OCI-LY7 (cell line): ENCODE measurements around the gene ULK4.

Experiments
- EZH2phosphoT487 ChIP-seq: fragments of 200-600 bp; sonication (generic); IDR thresholded peaks from 2 replicates; pipeline ENCODE4 v1.6.1; 2018; ENCODE audit warnings: low read depth, borderline replicate concordance, mild to moderate bottlenecking, mixed run types, antibody characterized with exemption, low read length, moderate library complexity, mixed read lengths
- TF ChIP-seq, protein P1 (sequence below): fragments of 200-600 bp; sonication (generic); conservative IDR thresholded peaks from 2 replicates; pipeline ENCODE4 v1.5.1; 2014; ENCODE audit warnings: mild to moderate bottlenecking, antibody characterized with exemption, low read length, moderate library complexity, mixed read lengths

DNA sequence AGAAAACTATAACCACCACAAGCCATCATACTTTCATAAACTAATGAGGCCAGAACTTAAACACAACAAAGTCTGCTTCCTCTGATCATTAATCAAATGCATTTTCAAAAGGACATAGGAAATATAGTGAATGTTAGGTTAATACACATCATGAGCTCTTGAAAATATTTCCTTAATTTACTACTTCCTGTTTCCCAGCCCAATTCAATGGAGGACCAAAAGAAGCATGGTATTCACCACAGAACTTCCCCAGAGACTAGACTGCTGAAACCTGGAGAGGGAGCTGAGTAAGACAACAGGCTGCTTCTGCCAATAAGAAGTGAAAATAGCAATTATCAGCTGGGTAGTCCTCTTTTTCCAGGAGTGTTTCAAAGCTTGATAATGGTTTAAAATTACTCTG is 250.3 kb downstream of the ULK4 start:
- TF ChIP-seq, protein P1, sequence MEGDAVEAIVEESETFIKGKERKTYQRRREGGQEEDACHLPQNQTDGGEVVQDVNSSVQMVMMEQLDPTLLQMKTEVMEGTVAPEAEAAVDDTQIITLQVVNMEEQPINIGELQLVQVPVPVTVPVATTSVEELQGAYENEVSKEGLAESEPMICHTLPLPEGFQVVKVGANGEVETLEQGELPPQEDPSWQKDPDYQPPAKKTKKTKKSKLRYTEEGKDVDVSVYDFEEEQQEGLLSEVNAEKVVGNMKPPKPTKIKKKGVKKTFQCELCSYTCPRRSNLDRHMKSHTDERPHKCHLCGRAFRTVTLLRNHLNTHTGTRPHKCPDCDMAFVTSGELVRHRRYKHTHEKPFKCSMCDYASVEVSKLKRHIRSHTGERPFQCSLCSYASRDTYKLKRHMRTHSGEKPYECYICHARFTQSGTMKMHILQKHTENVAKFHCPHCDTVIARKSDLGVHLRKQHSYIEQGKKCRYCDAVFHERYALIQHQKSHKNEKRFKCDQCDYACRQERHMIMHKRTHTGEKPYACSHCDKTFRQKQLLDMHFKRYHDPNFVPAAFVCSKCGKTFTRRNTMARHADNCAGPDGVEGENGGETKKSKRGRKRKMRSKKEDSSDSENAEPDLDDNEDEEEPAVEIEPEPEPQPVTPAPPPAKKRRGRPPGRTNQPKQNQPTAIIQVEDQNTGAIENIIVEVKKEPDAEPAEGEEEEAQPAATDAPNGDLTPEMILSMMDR, result no peak
- TF ChIP-seq EZH2phosphoT487, result no peak
